HepG2 (cell line): Measurements from ENCODE around the gene CLDN11. TPM values are rescaled to one million over a fixed set of nuclear protein-coding genes. Genes with fewer than 3 reads are reported as not detected.

Source experiments
- BRD4 ChIP-seq: sonication (generic); formaldehyde crosslinking; IDR thresholded peaks from 2 replicates; pipeline ENCODE4 v1.4.0; 2020; ENCODE audit warnings: missing genetic modification reagents
- CENPT ChIP-seq: sonication (generic); formaldehyde crosslinking; IDR thresholded peaks from 2 replicates; pipeline ENCODE4 v1.8.0; 2022; ENCODE audit warnings: low read depth, mild to moderate bottlenecking, moderate library complexity, missing genetic modification reagents
- CHCHD3 ChIP-seq: sonication (generic); formaldehyde crosslinking; IDR thresholded peaks from 2 replicates; pipeline ENCODE4 v1.8.0; 2022; ENCODE audit warnings: mild to moderate bottlenecking, missing genetic modification reagents, moderate library complexity
- FOXM1 ChIP-seq: sonication (generic); formaldehyde crosslinking; IDR thresholded peaks from 2 replicates; pipeline ENCODE4 v1.5.0; 2020; ENCODE audit warnings: missing genetic modification reagents
- GABPB1 ChIP-seq: IDR thresholded peaks from 2 replicates; pipeline ENCODE4 v1.6.1; 2016; ENCODE audit warnings: mild to moderate bottlenecking, missing genetic modification reagents, moderate library complexity, missing compliant biosample characterization
- KDM5B ChIP-seq: sonication (generic); formaldehyde crosslinking; IDR thresholded peaks from 2 replicates; pipeline ENCODE4 v1.4.0; 2020; ENCODE audit warnings: missing genetic modification reagents, mild to moderate bottlenecking, borderline replicate concordance
- KLF12 ChIP-seq: sonication (generic); formaldehyde crosslinking; IDR thresholded peaks from 2 replicates; pipeline ENCODE4 v1.4.0; 2020; ENCODE audit warnings: missing genetic modification reagents, borderline replicate concordance
- TAF1 ChIP-seq: sonication (generic); formaldehyde crosslinking; IDR thresholded peaks from 2 replicates; pipeline ENCODE4 v1.4.0; 2020; ENCODE audit warnings: missing genetic modification reagents
- TBX2 ChIP-seq: sonication (generic); formaldehyde crosslinking; IDR thresholded peaks from 2 replicates; pipeline ENCODE4 v1.5.0; 2020; ENCODE audit warnings: missing genetic modification reagents, mild to moderate bottlenecking, borderline replicate concordance
- ZBTB7A ChIP-seq: sonication (generic); formaldehyde crosslinking; IDR thresholded peaks from 2 replicates; pipeline ENCODE4 v1.8.0; 2022; ENCODE audit warnings: mild to moderate bottlenecking, missing genetic modification reagents
- ZFX ChIP-seq: sonication (generic); formaldehyde crosslinking; IDR thresholded peaks from 2 replicates; pipeline ENCODE4 v1.4.0; 2020; ENCODE audit warnings: mild to moderate bottlenecking, low read depth, missing genetic modification reagents, moderate library complexity
- ZMYM4 ChIP-seq: sonication (generic); formaldehyde crosslinking; IDR thresholded peaks from 2 replicates; pipeline ENCODE4 v1.8.1; 2023; ENCODE audit warnings: mild to moderate bottlenecking, missing genetic modification reagents
- polyA plus RNA-seq, 8 experiments: library from polyadenylated mRNA; depleted of rRNA in 3 of 8; stranded (reverse) in 7 of 8; unstranded in 1 of 8; fragments of >200 nt; fragmentation: Illumina TruSeq in 4 of 8; extraction: Trizol in 4 of 8; gene quantifications; 2 replicates each; pipeline versions ENCODE4 v1.2.1 to v1.2.3, GENCODE V29; 2011 to 2016; ENCODE audit warnings: low read depth in 4 of 8, missing spikeins in 1 of 8, mixed read lengths in 1 of 8; ENCODE audit not compliant: insufficient read depth in 1 of 8
- total RNA-seq, 5 experiments: library from RNA; depleted of rRNA; stranded (reverse); fragments of >200 nt; fragmentation: Illumina TruSeq; extraction: Trizol; gene quantifications; 2 replicates each; pipeline ENCODE4 v1.2.3, GENCODE V29; 2016; ENCODE audit warnings: low read depth in 1 of 5
- TF ChIP-seq, protein P1 (sequence below): sonication (generic); formaldehyde crosslinking; IDR thresholded peaks from 2 replicates; pipeline ENCODE4 v1.5.1; 2020; ENCODE audit warnings: mild to moderate bottlenecking, missing genetic modification reagents, moderate library complexity
- TF ChIP-seq, protein P2 (sequence below): sonication (generic); formaldehyde crosslinking; IDR thresholded peaks from 2 replicates; pipeline ENCODE4 v1.4.0; 2020; ENCODE audit warnings: mild to moderate bottlenecking, missing genetic modification reagents
- TF ChIP-seq, protein P3 (sequence below): sonication (generic); formaldehyde crosslinking; IDR thresholded peaks from 2 replicates; pipeline ENCODE4 v1.8.0; 2022; ENCODE audit warnings: mild to moderate bottlenecking, missing genetic modification reagents, moderate library complexity
- TF ChIP-seq, protein P4 (sequence below): sonication (generic); formaldehyde crosslinking; IDR thresholded peaks from 2 replicates; pipeline ENCODE4 v1.8.1; 2023; ENCODE audit warnings: mild to moderate bottlenecking, moderate library complexity, missing genetic modification reagents
- TF ChIP-seq, protein P5 (sequence below): sonication (generic); formaldehyde crosslinking; IDR thresholded peaks from 2 replicates; pipeline ENCODE4 v1.5.0; 2020; ENCODE audit warnings: missing genetic modification reagents
- TF ChIP-seq, protein P6 (sequence below): IDR thresholded peaks from 2 replicates; pipeline ENCODE4 v1.6.1; 2012; ENCODE audit warnings: inconsistent platforms

CLDN11 gene
- total and polyA plus RNA-seq, 2 of the 13 experiments (the other 11 are each of a cell fraction or from before 2014, with no cell fraction given), result 4.2 to 4.9 TPM

DNA sequence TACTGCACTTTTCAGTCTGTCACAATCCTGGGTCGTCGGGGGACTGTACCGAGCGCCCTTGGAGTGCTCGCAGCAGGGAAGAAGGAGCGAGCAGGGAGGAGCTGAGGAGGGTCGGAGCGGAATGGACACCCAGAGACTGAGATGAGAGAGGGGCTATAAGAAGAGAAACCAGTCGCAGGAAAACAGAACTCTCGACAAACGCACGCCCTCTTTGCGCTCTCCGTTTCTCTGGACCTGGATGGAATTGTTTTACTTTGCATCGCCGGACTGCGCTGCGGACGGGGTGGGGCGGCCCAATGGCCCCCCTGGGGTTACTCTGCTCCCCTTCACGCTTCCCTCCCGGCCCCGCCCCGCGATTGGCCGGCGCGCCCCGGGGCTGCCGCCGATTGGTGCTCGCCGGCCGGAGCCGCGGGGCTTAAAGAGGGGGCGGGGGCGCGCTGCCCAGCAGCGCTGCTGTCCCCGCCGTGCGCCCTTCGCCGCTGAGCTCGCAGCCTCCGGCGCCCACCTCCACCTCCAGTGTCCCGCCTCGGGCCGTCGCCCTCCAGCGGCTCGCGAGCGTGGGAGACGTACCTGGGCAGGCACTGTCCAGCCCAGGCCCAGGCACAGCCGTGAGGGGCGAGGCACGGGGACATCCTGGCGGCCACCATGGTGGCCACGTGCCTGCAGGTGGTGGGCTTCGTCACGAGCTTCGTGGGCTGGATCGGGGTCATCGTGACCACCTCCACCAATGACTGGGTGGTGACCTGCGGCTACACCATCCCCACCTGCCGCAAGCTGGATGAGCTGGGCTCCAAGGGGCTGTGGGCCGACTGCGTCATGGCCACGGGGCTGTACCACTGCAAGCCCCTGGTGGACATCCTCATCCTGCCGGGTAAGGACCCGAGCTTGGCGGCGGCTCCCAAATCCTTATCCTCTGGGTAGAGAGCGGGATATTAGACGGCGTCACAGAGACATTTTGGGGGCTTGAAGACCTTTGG lies at the start of gene CLDN11 (continued):
- TF ChIP-seq, protein P1, sequence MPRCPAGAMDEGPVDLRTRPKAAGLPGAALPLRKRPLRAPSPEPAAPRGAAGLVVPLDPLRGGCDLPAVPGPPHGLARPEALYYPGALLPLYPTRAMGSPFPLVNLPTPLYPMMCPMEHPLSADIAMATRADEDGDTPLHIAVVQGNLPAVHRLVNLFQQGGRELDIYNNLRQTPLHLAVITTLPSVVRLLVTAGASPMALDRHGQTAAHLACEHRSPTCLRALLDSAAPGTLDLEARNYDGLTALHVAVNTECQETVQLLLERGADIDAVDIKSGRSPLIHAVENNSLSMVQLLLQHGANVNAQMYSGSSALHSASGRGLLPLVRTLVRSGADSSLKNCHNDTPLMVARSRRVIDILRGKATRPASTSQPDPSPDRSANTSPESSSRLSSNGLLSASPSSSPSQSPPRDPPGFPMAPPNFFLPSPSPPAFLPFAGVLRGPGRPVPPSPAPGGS, result peak; percentile 48; the same call in 1 of the 2 replicates
- TF ChIP-seq ZBTB7A (CRISPR knock-in tag) (peak; percentile 30; the same call in 1 of the 2 replicates), FOXM1 (CRISPR knock-in tag) (0 out of 2 replicates have a peak, but pooled peaks have one; percentile 19), TAF1 (CRISPR knock-in tag) (0 out of 2 replicates have a peak, but pooled peaks have one; percentile 31), CENPT (CRISPR knock-in tag) (peak; percentile 23; the same call in 1 of the 2 replicates), CHCHD3 (CRISPR knock-in tag) (0 out of 2 replicates have a peak, but pooled peaks have one; percentile 60), GABPB1 (CRISPR knock-in tag) (0 out of 2 replicates have a peak, but pooled peaks have one; percentile 24), KDM5B (0 out of 2 replicates have a peak, but pooled peaks have one; percentile 17), ZFX (CRISPR knock-in tag) (peak; percentile 23; the same call in 1 of the 2 replicates), ZMYM4 (CRISPR knock-in tag) (peak; percentile 28; the same call in 1 of the 2 replicates), TBX2 (peak; percentile 25; the same call in 1 of the 2 replicates), BRD4 (CRISPR knock-in tag) (0 out of 2 replicates have a peak, but pooled peaks have one; percentile 4), KLF12 (CRISPR knock-in tag) (0 out of 2 replicates have a peak, but pooled peaks have one; percentile 43)
- TF ChIP-seq, protein P2, sequence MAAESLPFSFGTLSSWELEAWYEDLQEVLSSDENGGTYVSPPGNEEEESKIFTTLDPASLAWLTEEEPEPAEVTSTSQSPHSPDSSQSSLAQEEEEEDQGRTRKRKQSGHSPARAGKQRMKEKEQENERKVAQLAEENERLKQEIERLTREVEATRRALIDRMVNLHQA (CRISPR knock-in tag), result no peak
- TF ChIP-seq, protein P3, sequence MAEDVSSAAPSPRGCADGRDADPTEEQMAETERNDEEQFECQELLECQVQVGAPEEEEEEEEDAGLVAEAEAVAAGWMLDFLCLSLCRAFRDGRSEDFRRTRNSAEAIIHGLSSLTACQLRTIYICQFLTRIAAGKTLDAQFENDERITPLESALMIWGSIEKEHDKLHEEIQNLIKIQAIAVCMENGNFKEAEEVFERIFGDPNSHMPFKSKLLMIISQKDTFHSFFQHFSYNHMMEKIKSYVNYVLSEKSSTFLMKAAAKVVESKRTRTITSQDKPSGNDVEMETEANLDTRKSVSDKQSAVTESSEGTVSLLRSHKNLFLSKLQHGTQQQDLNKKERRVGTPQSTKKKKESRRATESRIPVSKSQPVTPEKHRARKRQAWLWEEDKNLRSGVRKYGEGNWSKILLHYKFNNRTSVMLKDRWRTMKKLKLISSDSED, result 0 out of 2 replicates have a peak, but pooled peaks have one; percentile 38
- TF ChIP-seq, protein P4, sequence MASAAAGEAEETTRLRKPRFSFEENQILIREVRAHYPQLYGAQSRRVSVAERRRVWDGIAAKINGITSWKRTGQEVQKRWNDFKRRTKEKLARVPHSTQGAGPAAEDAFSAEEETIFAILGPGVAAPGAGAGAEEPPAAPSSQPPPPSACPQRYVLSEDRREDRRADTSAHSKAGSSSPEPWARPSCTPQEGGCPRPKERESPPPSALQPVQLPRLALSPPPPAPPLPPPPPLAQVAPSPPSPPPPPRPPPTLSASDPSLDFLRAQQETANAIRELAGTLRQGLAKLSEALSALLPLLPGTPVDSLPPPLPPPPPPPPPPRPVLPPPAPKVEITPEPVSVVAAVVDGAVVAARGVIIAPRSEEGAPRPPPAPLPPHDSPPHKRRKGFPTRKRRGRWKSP (CRISPR knock-in tag), result 0 out of 2 replicates have a peak, but pooled peaks have one; percentile 69
- TF ChIP-seq, protein P5, sequence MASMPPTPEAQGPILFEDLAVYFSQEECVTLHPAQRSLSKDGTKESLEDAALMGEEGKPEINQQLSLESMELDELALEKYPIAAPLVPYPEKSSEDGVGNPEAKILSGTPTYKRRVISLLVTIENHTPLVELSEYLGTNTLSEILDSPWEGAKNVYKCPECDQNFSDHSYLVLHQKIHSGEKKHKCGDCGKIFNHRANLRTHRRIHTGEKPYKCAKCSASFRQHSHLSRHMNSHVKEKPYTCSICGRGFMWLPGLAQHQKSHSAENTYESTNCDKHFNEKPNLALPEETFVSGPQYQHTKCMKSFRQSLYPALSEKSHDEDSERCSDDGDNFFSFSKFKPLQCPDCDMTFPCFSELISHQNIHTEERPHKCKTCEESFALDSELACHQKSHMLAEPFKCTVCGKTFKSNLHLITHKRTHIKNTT (CRISPR knock-in tag), result no peak
- TF ChIP-seq, protein P6, sequence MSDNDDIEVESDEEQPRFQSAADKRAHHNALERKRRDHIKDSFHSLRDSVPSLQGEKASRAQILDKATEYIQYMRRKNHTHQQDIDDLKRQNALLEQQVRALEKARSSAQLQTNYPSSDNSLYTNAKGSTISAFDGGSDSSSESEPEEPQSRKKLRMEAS, result peak; percentile 57; the same call in 1 of the 2 replicates
